NT2/D1 (cell line): ENCODE results near the gene SURF1.

Experiments
- DNase-seq: peaks from one replicate; pipeline ENCODE4 v3.0.0-alpha.2; 2011; ENCODE audit warnings: low read depth, low spot score
- H3K27me3 ChIP-seq: 2 replicates; pipeline ENCODE4 v1.6.0; 2011; ENCODE audit warnings: mild to moderate bottlenecking; ENCODE audit not compliant: insufficient read length, insufficient read depth
- H3K36me3 ChIP-seq: 2 replicates; pipeline ENCODE4 v1.6.1; 2011; ENCODE audit warnings: mild to moderate bottlenecking, low read length, mixed read lengths; ENCODE audit not compliant: insufficient read depth, insufficient read length
- H3K4me1 ChIP-seq: 2 replicates; pipeline ENCODE4 v1.5.1; 2011; ENCODE audit not compliant: insufficient read depth, insufficient read length
- H3K4me3 ChIP-seq: 2 replicates; pipeline ENCODE4 v1.5.1; 2011; ENCODE audit warnings: low read depth; ENCODE audit not compliant: insufficient read length
- H3K9ac ChIP-seq: 2 replicates; pipeline ENCODE4 v1.6.0; 2011; ENCODE audit warnings: low read depth; ENCODE audit not compliant: insufficient read length
- H3K9me3 ChIP-seq: 2 replicates; pipeline ENCODE4 v1.5.1; 2011; ENCODE audit warnings: mild to moderate bottlenecking, low read length; ENCODE audit not compliant: insufficient read depth
- SUZ12 ChIP-seq: IDR thresholded peaks from 2 replicates; pipeline ENCODE4 v1.6.1; 2011; ENCODE audit not compliant: insufficient read length, insufficient read depth; ENCODE audit errors: extremely low read depth
- YY1 ChIP-seq: IDR thresholded peaks from 2 replicates; pipeline ENCODE4 v1.6.1; 2011; ENCODE audit not compliant: insufficient read length, insufficient read depth
- ZNF274 ChIP-seq: IDR thresholded peaks from 2 replicates; pipeline ENCODE4 v1.6.1; 2011; ENCODE audit warnings: mild to moderate bottlenecking, low read depth, low read length

SURF1 gene

DNA sequence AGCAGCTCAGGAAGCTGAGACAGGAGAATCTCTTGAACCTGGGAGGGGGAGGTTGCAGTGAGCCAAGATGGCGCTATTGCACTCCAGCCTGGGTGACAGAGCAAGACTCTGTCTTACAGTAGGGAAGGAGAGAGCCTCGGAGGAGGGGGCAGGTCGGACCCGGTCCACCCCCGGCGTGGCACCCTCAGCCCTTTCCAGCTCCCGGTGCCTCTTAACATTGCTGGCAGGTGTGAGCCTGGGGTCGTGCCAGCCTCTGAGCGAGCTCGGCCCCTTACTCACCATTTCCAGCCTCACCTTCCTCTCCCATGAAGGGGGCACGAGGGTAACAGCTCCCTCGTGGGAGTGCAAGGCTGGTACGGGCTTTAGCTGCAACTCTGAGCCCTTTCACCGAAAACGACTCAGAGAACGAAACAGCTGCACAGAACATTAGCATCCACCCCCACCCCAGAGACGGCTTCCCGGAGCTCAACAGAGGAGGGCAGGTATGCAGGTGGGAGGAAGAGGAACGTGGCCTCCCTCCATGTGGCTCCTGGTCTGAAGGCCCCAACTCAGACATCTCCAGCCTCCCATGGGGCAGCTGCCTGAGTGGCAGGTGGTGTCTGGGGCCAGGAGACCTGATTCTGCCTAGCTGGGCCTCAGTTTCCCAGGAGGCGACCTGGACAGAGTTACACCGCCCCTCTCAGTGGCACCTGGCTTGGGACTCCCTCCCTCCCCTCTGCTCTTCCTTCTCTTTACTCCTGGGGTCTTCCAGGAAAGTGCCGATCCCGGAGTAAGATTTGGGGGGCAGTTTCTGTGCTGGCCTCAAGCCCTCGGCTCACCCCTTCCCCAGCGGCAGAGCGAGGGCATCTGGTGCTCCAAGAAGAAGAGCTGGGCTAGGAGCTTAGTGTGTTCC lies 52.8 kb downstream of the SURF1 start:
- no peak for DNase-seq
- Histone ChIP-seq H3K9me3 (peaks cover 6% of the 10 kb centered on the region; the same call in 1 of the 2 replicates), H3K36me3 (no peaks in the 10 kb centered on the region), H3K4me1 (peaks cover 13% of the 10 kb centered on the region), H3K9ac (no peak overlapping the region), H3K4me3 (no peak overlapping the region), H3K27me3 (peaks cover 3% of the 10 kb centered on the region)
- TF ChIP-seq ZNF274 (no peak), YY1 (no peak), SUZ12 (no peak)
